Ishikawa (cell line): ENCODE results near the gene TRIO.

Experiments
- CEBPB ChIP-seq: IDR thresholded peaks from 2 replicates; pipeline ENCODE4 v1.6.1; 2012
- CREB1 ChIP-seq: IDR thresholded peaks from 2 replicates; pipeline ENCODE4 v1.6.1; 2012; ENCODE audit warnings: low read depth
- EGR1 ChIP-seq: IDR thresholded peaks from 2 replicates; pipeline ENCODE4 v1.6.1; 2012
- EP300 ChIP-seq: IDR thresholded peaks from 2 replicates; pipeline ENCODE4 v1.6.1; 2012; ENCODE audit warnings: borderline replicate concordance
- FOXM1 ChIP-seq: IDR thresholded peaks from 2 replicates; pipeline ENCODE4 v1.6.1; 2012; ENCODE audit warnings: low read depth, borderline replicate concordance
- NFIC ChIP-seq: IDR thresholded peaks from 2 replicates; pipeline ENCODE4 v1.6.1; 2012
- RAD21 ChIP-seq: IDR thresholded peaks from 2 replicates; pipeline ENCODE4 v1.6.1; 2012; ENCODE audit warnings: low read depth
- REST ChIP-seq: IDR thresholded peaks from 2 replicates; pipeline ENCODE4 v1.6.1; 2012; ENCODE audit warnings: low read depth, mild to moderate bottlenecking
- TAF1 ChIP-seq: IDR thresholded peaks from 2 replicates; pipeline ENCODE4 v1.6.1; 2012; ENCODE audit warnings: low read depth, mild to moderate bottlenecking
- TCF12 ChIP-seq: IDR thresholded peaks from 2 replicates; pipeline ENCODE4 v1.6.1; 2012; ENCODE audit warnings: low read depth
- TEAD4 ChIP-seq: IDR thresholded peaks from 2 replicates; pipeline ENCODE4 v1.6.1; 2012
- USF1 ChIP-seq: IDR thresholded peaks from 2 replicates; pipeline ENCODE4 v1.6.1; 2012
- YY1 ChIP-seq: IDR thresholded peaks from 2 replicates; pipeline ENCODE4 v1.6.1; 2012; ENCODE audit warnings: low read depth
- ZBTB7A ChIP-seq: IDR thresholded peaks from 2 replicates; pipeline ENCODE4 v1.6.1; 2012; ENCODE audit warnings: low read depth
- TF ChIP-seq, protein P1 (sequence below): IDR thresholded peaks from 2 replicates; pipeline ENCODE4 v1.6.1; 2012

Gene TRIO

DNA sequence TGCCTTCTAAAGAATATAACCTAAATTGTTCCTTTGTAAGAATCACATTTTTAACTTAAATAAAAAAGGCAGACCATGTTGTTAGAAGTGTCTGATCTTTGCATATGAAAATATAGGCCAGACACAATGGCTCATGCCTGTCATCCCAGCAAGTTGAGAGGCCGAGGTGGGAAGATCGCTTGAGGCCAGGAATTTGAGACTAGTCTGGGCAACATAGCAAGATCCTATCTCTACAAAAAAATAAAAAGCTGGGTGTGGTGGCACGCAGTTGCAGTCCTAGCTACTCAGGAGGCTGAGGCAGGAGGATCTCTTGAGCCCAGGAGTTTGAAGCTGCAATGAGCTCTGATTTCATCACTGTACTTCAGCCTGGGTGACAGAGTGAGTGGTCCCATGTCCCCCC is 37.3 kb downstream of the TRIO start:
- TF ChIP-seq ZBTB7A (no peak), TAF1 (no peak), TCF12 (no peak), TEAD4 (no peak), CEBPB (no peak), RAD21 (no peak), EP300 (no peak)

DNA sequence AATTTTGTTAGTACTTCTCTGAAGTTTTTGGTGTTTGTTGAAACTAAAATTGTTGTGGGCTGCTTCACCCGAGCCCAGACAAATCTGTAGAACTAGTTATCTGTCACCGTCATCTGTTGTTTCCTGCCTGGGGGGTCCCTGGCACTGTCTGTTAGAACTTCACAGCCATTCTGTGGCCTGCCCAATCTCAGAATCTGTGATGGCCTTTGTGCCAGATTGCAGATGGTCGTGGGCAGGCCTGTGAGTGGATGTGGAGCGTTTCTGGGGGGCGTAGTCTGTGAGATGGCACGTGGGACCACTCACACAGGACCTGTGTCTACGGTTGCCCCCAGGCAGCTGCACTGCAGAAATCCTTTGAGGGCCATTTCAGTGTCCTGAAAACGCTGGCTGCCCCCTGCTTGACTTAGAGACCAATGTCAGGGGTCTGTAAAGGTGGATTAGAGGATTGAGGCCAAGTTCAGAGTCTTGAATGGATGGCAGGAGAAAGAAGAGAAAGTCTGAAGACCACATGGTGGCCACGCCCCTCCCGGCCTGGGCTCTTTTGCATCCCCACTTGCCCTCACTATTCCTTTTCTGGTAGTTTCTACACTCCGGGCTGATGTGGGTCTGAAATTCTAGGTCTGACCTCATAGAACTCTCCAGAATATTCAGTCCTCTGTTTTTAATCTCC is 38.3 kb downstream of the TRIO start:
- TF ChIP-seq NFIC: no peak
- TF ChIP-seq RAD21: no peak
- TF ChIP-seq FOXM1: no peak
- TF ChIP-seq USF1: no peak
- TF ChIP-seq TCF12: no peak
- TF ChIP-seq REST: no peak
- TF ChIP-seq, protein P1, sequence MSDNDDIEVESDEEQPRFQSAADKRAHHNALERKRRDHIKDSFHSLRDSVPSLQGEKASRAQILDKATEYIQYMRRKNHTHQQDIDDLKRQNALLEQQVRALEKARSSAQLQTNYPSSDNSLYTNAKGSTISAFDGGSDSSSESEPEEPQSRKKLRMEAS: no peak
- no peak for TF ChIP-seq EGR1
- no peak for TF ChIP-seq EP300
- no peak for TF ChIP-seq YY1
- TF ChIP-seq ZBTB7A: no peak
- TF ChIP-seq CEBPB: no peak
- TF ChIP-seq CREB1: no peak
- TF ChIP-seq TEAD4: no peak
- TF ChIP-seq TAF1: no peak

GRCh38 chr5:14182761-14183160 is 39.6 kb downstream of the TRIO start:
- TF ChIP-seq TAF1: no peak
- no peak for TF ChIP-seq RAD21
- TF ChIP-seq EP300: no peak
- no peak for TF ChIP-seq REST
- no peak for TF ChIP-seq CREB1
- no peak for TF ChIP-seq FOXM1

DNA sequence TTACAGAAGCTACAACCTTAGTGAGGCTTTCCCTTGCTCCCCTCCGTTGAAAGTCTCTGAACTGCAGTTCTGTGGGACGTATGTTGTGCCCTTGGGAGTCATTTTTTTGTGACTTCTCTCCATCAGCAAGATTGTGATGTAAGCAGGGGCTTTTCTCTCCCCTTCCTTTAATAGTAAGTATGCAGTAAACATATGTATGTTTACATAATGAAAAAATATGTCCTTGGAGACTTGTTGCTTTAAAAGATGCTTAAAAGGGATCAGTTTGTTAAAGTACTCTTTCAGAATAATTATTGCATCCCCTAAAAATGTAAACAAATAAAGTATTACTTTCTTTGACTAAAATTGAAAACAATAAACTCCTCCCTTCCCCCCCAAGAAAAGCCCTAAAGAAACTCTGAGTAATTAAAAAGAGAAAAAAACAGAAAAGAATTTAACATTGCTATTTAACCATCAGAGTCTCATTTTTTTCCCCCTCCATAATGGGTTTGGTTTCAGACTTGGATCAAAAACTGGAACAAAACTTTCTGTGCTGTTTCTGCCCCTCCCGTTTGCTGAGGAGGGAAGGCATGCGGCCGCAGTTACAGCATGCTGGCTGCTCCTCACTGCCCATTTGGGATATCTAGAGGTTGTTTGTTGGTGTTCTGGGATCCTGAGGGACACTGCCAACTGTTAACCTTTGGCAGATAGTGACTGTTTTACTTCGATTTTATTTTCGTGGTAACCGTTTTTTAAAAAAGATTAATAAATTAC is 40.2 kb downstream of the TRIO start:
- TF ChIP-seq NFIC (no peak), EP300 (no peak), FOXM1 (no peak), RAD21 (no peak), TEAD4 (no peak), REST (no peak), CEBPB (no peak), TCF12 (no peak), USF1 (no peak), TAF1 (no peak), CREB1 (no peak), ZBTB7A (no peak), YY1 (no peak), EGR1 (no peak)
- TF ChIP-seq, protein P1: no peak
